WERI-Rb-1 (cell line): ENCODE measurements around the gene TMEM37.

Experiments used
- DNase-seq: peaks from one replicate; pipeline ENCODE4 v3.0.0-alpha.2; 2020
- H3K27ac ChIP-seq: fragments of 250-450 bp; sonication (Bioruptor Pico); 2 replicates; pipeline ENCODE4 v1.5.1; 2020; ENCODE audit warnings: mild to moderate bottlenecking, moderate library complexity
- H3K27me3 ChIP-seq: fragments of 250-450 bp; sonication (Bioruptor Pico); 2 replicates; pipeline ENCODE4 v1.5.1; 2021; ENCODE audit warnings: mild to moderate bottlenecking, low read depth, moderate library complexity; ENCODE audit not compliant: insufficient read depth, severe bottlenecking
- H3K36me3 ChIP-seq: fragments of 250-450 bp; sonication (Bioruptor Pico); 2 replicates; pipeline ENCODE4 v1.5.1; 2020; ENCODE audit warnings: mild to moderate bottlenecking, moderate library complexity
- H3K4me3 ChIP-seq: 2 replicates; pipeline ENCODE4 v1.5.1; 2011; ENCODE audit warnings: low read depth, mild to moderate bottlenecking, control low read depth, low read length
- H3K9me3 ChIP-seq: fragments of 250-450 bp; sonication (Bioruptor Pico); 2 replicates; pipeline ENCODE4 v1.5.1; 2021; ENCODE audit warnings: mild to moderate bottlenecking, moderate library complexity; ENCODE audit not compliant: severe bottlenecking
- TF ChIP-seq, protein P1 (sequence below): IDR thresholded peaks from 2 replicates; pipeline ENCODE4 v1.5.1; 2011; ENCODE audit warnings: low read depth, mild to moderate bottlenecking, control low read depth, inconsistent platforms, low read length

TMEM37 gene

DNA sequence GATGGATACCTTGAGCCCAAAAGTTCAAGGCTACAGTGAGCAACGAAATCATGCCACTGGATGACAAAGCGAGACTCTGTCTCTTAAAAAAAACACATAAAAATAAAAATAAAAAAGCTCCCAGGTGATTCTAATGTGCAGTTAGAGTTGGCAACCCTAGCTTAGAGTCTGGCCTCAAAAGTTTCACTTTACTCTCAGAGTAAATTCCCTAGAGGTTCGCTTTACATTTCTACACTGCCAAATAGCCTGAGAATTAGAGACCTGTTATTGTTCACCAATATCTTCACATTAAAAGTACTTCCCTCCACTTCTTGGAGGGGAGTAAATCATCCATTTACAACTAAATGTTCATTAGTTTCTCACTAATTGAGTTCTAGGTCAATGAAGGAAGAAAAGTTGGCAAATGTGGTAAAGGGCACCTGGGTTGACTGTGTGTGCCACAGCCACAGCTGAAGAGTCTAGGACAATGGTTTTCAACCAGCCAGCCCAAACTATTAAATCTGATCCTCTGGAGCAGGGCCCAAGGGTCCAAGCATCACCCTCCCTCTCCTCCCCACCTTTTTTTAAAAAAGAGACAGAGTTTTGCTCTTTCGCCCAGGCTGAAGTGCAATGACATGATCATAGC lies 15.2 kb upstream of the TMEM37 start:
- Histone ChIP-seq H3K27ac (no peak overlapping the region), H3K4me3 (no peak overlapping the region), H3K9me3 (no peaks in the 10 kb centered on the region), H3K27me3 (no peaks in the 10 kb centered on the region), H3K36me3 (no peaks in the 10 kb centered on the region)
- no peak for DNase-seq
- TF ChIP-seq, protein P1, sequence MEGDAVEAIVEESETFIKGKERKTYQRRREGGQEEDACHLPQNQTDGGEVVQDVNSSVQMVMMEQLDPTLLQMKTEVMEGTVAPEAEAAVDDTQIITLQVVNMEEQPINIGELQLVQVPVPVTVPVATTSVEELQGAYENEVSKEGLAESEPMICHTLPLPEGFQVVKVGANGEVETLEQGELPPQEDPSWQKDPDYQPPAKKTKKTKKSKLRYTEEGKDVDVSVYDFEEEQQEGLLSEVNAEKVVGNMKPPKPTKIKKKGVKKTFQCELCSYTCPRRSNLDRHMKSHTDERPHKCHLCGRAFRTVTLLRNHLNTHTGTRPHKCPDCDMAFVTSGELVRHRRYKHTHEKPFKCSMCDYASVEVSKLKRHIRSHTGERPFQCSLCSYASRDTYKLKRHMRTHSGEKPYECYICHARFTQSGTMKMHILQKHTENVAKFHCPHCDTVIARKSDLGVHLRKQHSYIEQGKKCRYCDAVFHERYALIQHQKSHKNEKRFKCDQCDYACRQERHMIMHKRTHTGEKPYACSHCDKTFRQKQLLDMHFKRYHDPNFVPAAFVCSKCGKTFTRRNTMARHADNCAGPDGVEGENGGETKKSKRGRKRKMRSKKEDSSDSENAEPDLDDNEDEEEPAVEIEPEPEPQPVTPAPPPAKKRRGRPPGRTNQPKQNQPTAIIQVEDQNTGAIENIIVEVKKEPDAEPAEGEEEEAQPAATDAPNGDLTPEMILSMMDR: no peak

DNA sequence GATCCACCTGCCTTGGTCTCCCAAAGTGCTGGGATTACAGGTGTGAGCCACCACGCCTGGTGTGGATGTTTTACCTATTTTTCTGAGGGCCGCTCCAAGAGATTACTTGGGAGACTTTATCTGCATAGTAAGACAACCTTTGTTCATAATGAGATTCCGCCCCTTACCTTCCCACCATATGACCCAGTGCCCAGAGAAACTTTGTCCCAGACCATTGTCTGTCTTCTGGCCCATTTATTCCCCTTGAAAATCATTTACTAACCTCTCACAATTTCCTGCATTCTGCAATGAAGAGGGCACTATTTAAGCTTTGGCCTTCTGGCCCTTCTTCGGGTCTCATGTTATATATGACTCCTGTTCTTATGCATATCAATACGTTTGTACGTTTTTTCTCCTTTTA lies 13.7 kb upstream of the TMEM37 start:
- Histone ChIP-seq H3K27me3 (no peaks in the 10 kb centered on the region), H3K27ac (no peak overlapping the region), H3K36me3 (no peaks in the 10 kb centered on the region), H3K9me3 (no peaks in the 10 kb centered on the region), H3K4me3 (no peak overlapping the region)
- DNase-seq: no peak
- TF ChIP-seq, protein P1: no peak

DNA sequence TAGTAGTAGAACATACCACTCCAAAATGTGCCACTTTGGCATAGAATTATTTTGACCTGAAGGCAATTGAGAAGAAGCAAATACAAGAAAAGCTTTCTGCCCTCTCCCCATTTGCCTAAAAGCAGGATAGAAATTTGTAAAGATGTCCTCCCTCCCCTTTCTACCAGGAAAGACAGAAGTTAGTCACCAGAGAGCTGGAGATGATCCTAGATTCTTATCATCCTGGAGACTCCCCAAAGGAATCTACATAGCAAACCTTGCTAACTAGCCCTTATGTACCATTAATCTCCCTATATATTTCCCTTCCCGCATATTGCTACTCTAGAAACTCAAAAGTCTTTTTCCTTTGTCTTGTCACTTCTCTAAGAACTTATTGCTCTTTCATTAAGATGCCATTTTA lies 12.6 kb upstream of the TMEM37 start:
- no peak for DNase-seq
- no peak overlapping the region for H3K4me3 ChIP-seq
- H3K9me3 ChIP-seq: no peaks in the 10 kb centered on the region
- no peak overlapping the region for H3K27ac ChIP-seq
- no peaks in the 10 kb centered on the region for H3K36me3 ChIP-seq
- no peaks in the 10 kb centered on the region for H3K27me3 ChIP-seq
- TF ChIP-seq, protein P1: no peak

DNA sequence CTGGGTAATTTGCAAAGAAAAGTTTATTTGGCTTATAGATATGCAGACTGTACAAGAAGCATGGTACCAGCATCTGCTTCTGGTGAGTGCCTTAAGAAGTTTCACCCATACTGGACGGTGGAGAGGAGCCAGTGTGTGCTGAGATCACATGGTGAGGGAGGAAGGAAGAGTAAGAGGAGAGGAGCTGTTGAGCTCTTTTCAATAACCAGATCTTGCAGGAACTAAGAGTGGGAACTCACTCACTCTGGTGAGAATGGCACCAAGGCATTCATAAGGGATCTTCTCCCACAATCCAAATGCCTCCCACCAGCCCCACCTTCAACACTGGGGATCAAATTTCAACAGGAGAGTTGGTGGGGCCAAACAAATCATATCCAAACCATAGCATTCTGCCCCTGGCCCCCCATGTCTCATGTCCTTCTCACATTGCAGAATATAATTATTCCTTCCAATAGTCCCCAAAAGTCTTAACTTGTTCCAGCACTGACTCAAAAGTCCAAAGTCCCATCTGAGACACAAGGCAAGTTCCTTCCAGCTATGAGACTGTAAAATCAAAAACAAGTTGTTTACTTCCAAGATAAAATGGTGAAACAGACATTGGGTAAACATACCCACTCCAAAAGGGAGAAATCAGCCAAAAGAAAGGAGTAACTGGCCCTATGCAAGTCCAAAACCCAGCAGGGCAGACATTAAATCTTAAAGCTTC lies 11.7 kb upstream of the TMEM37 start:
- no peaks in the 10 kb centered on the region for H3K9me3 ChIP-seq
- H3K36me3 ChIP-seq: no peaks in the 10 kb centered on the region
- H3K27me3 ChIP-seq: no peaks in the 10 kb centered on the region
- no peak overlapping the region for H3K27ac ChIP-seq
- DNase-seq: no peak
- no peak overlapping the region for H3K4me3 ChIP-seq
- TF ChIP-seq, protein P1: no peak

DNA sequence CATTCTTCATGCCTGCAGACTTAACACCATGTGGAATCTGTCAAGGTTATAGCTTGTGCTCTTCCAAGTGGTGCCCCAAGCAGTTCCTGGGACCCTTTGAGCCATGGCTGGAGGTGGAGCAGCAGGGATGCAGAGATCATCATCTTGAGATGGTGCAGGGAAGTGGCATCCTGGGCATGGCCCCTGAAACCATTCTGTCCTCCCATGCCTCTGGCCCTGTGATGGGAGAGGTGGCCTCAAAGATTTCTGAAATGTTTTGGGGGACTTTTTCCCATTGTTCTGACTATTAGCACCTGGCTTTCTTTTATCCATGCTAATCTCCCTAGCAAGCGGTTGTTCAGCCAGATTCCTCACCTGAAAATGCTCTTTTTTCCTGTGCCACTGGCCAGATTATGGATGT lies 10.3 kb upstream of the TMEM37 start:
- no peak for DNase-seq
- Histone ChIP-seq H3K36me3 (no peaks in the 10 kb centered on the region), H3K27me3 (no peaks in the 10 kb centered on the region), H3K27ac (no peak overlapping the region), H3K4me3 (no peak overlapping the region), H3K9me3 (no peaks in the 10 kb centered on the region)
- TF ChIP-seq, protein P1: no peak
